ENCODE data around the gene SOCS7. TPM values are rescaled to one million over a fixed set of nuclear protein-coding genes. Genes with fewer than 3 reads are reported as not detected.
A peak's percentile ranks its signal among the peaks of the same experiment; 100 is the strongest.

The SOCS7 gene
- total RNA-seq, 1 donor from 2014 or later: 16.8 TPM

DNA sequence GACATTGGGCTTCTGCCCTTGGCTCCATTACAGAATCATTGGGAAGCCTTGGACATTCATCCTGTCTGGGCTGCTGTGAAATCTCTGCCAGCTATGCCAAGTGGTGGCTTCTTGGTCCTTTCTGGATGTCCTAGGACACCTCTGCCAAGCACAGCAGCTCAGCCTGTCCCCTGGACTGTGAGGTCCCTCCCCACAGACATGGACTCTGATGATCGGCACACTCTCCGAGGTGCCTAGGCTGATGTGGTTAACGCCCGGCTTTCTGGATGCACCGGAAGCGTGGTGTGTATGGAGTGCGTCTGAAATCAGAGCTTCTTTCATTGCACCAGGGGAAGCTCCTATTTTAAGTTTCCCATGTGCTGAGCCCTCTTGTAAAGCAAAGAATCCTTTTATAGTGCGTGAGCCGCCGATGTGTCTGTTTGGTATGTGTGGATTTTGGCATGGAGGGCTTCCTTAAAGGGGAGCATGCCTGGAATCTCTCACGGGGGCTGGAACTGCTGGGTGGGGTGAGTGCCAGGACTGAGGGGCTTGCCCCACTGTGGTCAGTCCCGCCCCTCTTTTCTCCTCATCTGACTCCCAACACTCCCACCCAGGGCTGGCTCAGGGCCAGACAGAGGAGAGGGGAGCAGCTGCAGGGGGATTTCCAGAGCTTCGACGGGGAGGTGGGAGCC lies 69.7 kb downstream of the SOCS7 start:
- Mint-ChIP-seq H3K36me3 (ENCODE audit: low read depth, unreplicated experiment) (no peaks in the 10 kb centered on the region), H3K4me1 (ENCODE audit: low read depth, unreplicated experiment) (peaks cover 24% of the 10 kb centered on the region), H3K4me3 (ENCODE audit: unreplicated experiment) (no peak overlapping the region), H3K27me3 (ENCODE audit: low read depth, unreplicated experiment) (peaks cover 10% of the 10 kb centered on the region), H3K9me3 (ENCODE audit: unreplicated experiment) (no peaks in the 10 kb centered on the region), H3K27ac (ENCODE audit: unreplicated experiment) (no peak overlapping the region)
- peaks cover 28% of the 10 kb centered on the region for H3K4me1 ChIP-seq (ENCODE audit: insufficient read depth, low read length)
- no peak for TF ChIP-seq EZH2 (IDR thresholded peaks at IDR 0.05; ENCODE audit: insufficient read depth, low read length)
- TF ChIP-seq, protein P1, sequence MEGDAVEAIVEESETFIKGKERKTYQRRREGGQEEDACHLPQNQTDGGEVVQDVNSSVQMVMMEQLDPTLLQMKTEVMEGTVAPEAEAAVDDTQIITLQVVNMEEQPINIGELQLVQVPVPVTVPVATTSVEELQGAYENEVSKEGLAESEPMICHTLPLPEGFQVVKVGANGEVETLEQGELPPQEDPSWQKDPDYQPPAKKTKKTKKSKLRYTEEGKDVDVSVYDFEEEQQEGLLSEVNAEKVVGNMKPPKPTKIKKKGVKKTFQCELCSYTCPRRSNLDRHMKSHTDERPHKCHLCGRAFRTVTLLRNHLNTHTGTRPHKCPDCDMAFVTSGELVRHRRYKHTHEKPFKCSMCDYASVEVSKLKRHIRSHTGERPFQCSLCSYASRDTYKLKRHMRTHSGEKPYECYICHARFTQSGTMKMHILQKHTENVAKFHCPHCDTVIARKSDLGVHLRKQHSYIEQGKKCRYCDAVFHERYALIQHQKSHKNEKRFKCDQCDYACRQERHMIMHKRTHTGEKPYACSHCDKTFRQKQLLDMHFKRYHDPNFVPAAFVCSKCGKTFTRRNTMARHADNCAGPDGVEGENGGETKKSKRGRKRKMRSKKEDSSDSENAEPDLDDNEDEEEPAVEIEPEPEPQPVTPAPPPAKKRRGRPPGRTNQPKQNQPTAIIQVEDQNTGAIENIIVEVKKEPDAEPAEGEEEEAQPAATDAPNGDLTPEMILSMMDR (IDR thresholded peaks at IDR 0.05; ENCODE audit: insufficient read depth, low read depth, low read length): no peak
- peak overlapping the region; percentile 33 for H3K9ac ChIP-seq (ENCODE audit: low read length)
- H2AFZ ChIP-seq (ENCODE audit: low read depth, low read length): peak overlapping the region; percentile 22
- H3K27me3 ChIP-seq (ENCODE audit: insufficient read depth, low read length): peaks cover 21% of the 10 kb centered on the region
- H3K79me2 ChIP-seq (ENCODE audit: insufficient read depth, low read length): no peaks in the 10 kb centered on the region
- no peaks in the 10 kb centered on the region for H3K9me3 ChIP-seq (ENCODE audit: insufficient read depth, low read depth, low read length)
- peak overlapping the region; percentile 70 for H3K4me2 ChIP-seq (ENCODE audit: low read length)
- no peak for FAIRE-seq
- H4K20me1 ChIP-seq (ENCODE audit: insufficient read depth, low read length): no peaks in the 10 kb centered on the region
- peak; percentile 74 for DNase-seq (ENCODE audit: low read depth)
- no peak overlapping the region for H3K4me3 ChIP-seq (ENCODE audit: insufficient read depth, low read depth, low read length)
- H3K27ac ChIP-seq (ENCODE audit: low read depth, low read length): no peak overlapping the region
- no peaks in the 10 kb centered on the region for H3K36me3 ChIP-seq (ENCODE audit: insufficient read depth, low read length)

DNA sequence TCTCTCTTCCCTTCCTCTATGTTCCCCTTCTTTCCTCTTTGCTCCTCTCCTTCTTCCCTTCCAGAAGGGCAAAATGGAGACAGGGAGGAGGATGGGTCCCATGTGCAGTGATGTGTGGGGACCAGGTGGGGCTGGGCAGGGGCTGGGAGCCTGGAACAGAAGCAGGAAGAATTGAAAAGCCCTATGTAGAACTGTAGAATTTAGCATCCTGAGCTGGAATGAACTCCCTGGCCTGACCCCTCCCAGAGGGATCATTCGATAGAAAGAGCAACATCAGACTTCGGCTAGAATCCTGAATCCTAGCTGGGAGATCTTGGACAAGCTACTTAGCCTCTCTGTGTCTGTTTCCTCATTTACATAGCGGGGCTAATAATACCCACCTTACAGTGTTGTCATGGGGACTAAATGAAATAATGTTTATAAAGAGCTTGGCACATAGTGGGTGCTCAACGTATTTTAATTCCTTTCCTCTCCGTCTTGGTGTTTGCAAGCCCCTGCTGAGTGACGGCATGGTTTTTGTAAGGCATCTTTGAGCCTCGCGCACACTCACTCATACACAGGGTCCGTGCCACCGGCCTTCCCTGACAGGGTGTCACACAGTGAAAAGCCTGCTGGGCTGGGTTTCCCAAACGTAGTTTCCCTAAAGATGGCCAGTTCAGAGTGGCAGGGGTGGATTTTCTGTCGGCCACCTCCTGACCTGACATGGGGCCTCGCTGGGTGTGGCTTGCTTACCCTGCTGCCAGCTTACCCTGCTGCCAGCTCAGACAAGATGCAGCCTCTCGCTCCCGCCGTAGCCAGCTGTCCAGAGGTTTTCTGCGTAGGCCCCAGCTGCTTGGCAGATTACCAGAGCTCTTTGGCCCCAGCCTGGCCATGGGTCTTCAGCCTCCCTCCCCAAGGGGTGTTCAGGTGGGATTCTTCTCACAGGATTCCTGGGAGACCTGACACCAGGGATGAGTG lies 70.5 kb downstream of the SOCS7 start:
- Histone ChIP-seq H3K4me1 (ENCODE audit: insufficient read depth, low read length) (peaks cover 28% of the 10 kb centered on the region), H3K4me3 (ENCODE audit: insufficient read depth, low read depth, low read length) (no peak overlapping the region), H3K36me3 (ENCODE audit: insufficient read depth, low read length) (no peaks in the 10 kb centered on the region), H3K9ac (ENCODE audit: low read length) (no peak overlapping the region), H3K27me3 (ENCODE audit: insufficient read depth, low read length) (peaks cover 20% of the 10 kb centered on the region), H3K27ac (ENCODE audit: low read depth, low read length) (no peak overlapping the region), H3K9me3 (ENCODE audit: insufficient read depth, low read depth, low read length) (no peaks in the 10 kb centered on the region), H3K4me2 (ENCODE audit: low read length) (peak overlapping the region; percentile 70), H4K20me1 (ENCODE audit: insufficient read depth, low read length) (no peaks in the 10 kb centered on the region), H2AFZ (ENCODE audit: low read depth, low read length) (peak overlapping the region; percentile 22), H3K79me2 (ENCODE audit: insufficient read depth, low read length) (peaks cover 5% of the 10 kb centered on the region)
- FAIRE-seq (no peak), DNase-seq (ENCODE audit: low read depth) (no peak)
- Mint-ChIP-seq H3K27ac (ENCODE audit: unreplicated experiment) (no peak overlapping the region), H3K36me3 (ENCODE audit: low read depth, unreplicated experiment) (no peaks in the 10 kb centered on the region), H3K4me3 (ENCODE audit: unreplicated experiment) (no peak overlapping the region), H3K9me3 (ENCODE audit: unreplicated experiment) (no peaks in the 10 kb centered on the region), H3K4me1 (ENCODE audit: low read depth, unreplicated experiment) (peaks cover 24% of the 10 kb centered on the region), H3K27me3 (ENCODE audit: low read depth, unreplicated experiment) (peaks cover 10% of the 10 kb centered on the region)
- TF ChIP-seq, protein P1 (IDR thresholded peaks at IDR 0.05; ENCODE audit: insufficient read depth, low read depth, low read length): no peak
- TF ChIP-seq EZH2 (IDR thresholded peaks at IDR 0.05; ENCODE audit: insufficient read depth, low read length): no peak
